WI38 (cell line): ENCODE data around the gene KCNK16.

Experiments
- H3K4me3 ChIP-seq: 2 replicates; pipeline ENCODE4 v1.5.1; 2011; ENCODE audit warnings: low read depth, mild to moderate bottlenecking, control low read depth, low read length
- CTCF ChIP-seq: IDR thresholded peaks from 2 replicates; pipeline ENCODE4 v1.5.1; 2012; ENCODE audit warnings: low read depth, mild to moderate bottlenecking, control low read depth, low read length

The KCNK16 gene

GRCh38 chr6:39307462-39307861, 15.0 kb downstream of the KCNK16 start:
- H3K4me3 ChIP-seq = no peak overlapping the region
- no peak for TF ChIP-seq CTCF

GRCh38 chr6:39304951-39305350, 17.6 kb downstream of the KCNK16 start:
- H3K4me3 ChIP-seq = no peak overlapping the region
- TF ChIP-seq CTCF = no peak

- H3K4me3 ChIP-seq = no peak overlapping the region
- no peak for TF ChIP-seq CTCF
Measured at GRCh38 chr6:39303425-39304153, 18.9 kb downstream of the KCNK16 start.

GRCh38 chr6:39302669-39303424, 19.7 kb downstream of the KCNK16 start:
- no peak overlapping the region for H3K4me3 ChIP-seq
- peak; percentile 62 for TF ChIP-seq CTCF

- no peak overlapping the region for H3K4me3 ChIP-seq
- no peak for TF ChIP-seq CTCF
Measured at GRCh38 chr6:39302011-39302410, 20.5 kb downstream of the KCNK16 start.

- no peak for TF ChIP-seq CTCF
- H3K4me3 ChIP-seq = no peak overlapping the region
Measured at GRCh38 chr6:39301606-39302005, 20.9 kb downstream of the KCNK16 start.

GRCh38 chr6:39300739-39301138, 21.8 kb downstream of the KCNK16 start:
- H3K4me3 ChIP-seq = no peak overlapping the region
- no peak for TF ChIP-seq CTCF
